ENCODE data around the gene ADCY6.

The ADCY6 gene

DNA sequence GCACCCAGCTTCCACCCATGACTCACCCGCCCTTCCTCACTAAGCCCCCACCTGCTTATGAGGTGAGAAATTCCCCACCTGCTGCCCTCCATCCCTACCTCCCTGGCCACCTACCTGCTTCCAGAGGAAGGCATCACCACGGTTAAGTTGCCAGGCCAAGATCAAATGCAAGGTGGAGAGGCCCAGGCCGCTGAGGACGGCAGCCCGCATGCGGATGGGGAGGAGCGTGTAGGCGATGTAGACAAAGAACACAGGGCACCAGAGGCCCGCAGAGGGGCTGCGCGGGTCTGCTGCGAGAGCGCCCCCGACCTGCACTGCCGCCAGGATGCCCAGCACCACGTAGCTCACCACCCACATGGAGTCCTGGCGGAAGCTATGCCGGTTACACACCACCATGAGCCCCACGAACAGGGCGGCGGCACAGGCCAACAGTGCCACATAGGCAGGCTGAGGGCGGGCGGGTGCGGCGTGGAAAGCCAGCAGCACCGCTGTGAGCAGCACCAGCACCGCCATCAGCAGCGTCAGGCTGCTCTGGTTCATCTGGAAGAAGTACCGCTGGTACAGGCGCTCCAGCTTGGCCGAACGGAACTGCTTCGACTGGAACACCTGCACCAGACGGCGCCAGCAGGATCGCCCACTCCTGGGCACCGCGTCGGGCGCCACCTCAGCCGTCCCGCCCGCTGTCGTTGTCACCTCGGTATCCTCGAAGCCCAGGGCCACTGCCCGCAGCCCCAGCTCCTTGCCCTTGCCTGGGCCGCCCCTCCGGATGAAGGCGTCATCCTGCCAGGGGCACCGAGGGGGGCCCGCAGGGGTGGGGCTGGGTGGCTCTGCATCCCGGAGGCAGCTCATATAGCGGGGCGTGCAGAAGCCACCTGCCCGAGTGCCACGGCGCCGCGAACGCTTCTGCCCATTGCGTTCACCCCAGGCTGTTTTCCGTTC, 6.2 kb downstream of the ADCY6 start:
- DNase-seq = no peak

DNA sequence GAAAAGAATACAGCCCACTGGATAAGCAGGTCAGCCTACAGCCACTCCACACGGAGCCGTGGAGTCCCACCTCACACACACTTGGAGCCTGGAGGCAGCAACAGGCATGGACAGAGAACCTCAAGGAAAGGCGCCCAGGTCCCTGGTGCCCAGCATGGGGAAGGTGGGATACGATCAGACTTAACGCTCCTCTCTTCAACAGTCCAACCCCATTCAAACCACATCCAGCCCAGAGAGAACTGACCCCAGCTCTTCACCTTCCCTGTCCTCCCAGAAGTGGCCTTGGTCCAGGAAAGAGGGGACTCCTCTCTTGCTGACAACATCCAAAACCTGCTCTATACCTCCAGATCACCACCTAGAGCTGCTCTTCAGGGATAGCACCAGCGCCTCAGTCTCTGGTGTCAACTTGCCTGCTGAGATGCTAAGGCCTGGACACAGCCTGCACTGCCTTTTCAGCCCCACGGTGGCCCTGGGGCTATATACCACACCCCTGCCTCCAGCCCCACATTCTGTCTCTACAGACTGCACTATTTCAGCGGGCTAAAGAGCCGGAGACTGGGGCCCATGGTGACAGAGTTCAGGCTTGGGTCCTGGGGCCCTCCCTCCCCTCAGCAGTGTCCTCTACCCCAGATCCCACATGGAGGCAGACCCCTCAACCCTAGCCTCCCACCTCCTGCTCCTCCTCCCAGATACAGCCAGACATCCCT, 7.0 kb downstream of the ADCY6 start:
- no peak for DNase-seq

DNA sequence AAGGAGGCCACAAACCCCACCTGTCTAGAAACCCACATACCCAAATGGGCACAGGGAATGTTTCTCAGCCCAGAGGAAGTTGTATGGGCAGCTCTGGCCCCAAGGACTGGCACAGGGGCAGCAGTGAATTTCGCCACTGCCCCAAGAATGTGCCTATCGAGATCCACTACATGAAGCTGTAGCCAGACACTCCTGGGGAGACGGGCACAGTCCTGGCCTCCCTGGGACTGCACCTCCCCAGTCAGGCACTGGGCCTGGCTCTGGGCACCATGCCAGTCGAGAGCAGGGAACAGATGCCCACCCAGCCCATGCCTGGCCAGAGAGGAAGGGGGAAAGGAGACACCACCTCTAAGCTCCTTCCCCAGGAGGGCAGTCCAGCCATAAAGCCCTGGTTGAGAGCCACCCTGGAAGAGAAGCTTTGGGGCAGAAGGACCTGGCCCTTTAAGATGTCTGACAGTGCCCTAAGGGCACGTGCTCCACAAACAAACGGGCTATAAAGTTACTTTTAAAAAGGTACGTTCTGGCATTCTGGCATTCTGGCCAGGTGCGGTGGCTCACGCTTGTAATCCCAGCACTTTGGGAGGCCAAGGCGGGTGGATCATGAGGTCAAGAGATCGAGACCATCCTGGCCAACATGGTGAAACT, 8.4 kb downstream of the ADCY6 start:
- no peak for DNase-seq

DNA sequence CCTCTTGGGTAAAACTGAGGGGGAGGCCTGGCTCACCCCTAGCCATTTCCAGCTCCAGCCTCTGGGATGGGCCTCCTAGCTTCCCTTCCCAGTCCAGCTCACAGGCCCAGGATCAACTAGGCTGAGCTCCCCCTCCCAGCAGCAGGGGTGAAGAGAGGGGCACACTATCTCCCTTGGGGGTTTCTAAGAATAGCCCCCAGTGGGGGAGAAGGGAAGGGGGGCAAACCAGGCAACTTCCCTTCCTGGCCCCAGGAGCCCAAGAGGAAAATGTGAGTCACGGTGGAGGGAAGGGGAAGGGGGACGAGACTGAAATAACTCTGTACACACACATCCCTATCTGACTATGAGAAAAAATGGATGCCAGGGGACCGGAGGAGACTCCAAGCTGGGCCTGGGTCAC, 9.0 kb downstream of the ADCY6 start:
- no peak for DNase-seq

DNA sequence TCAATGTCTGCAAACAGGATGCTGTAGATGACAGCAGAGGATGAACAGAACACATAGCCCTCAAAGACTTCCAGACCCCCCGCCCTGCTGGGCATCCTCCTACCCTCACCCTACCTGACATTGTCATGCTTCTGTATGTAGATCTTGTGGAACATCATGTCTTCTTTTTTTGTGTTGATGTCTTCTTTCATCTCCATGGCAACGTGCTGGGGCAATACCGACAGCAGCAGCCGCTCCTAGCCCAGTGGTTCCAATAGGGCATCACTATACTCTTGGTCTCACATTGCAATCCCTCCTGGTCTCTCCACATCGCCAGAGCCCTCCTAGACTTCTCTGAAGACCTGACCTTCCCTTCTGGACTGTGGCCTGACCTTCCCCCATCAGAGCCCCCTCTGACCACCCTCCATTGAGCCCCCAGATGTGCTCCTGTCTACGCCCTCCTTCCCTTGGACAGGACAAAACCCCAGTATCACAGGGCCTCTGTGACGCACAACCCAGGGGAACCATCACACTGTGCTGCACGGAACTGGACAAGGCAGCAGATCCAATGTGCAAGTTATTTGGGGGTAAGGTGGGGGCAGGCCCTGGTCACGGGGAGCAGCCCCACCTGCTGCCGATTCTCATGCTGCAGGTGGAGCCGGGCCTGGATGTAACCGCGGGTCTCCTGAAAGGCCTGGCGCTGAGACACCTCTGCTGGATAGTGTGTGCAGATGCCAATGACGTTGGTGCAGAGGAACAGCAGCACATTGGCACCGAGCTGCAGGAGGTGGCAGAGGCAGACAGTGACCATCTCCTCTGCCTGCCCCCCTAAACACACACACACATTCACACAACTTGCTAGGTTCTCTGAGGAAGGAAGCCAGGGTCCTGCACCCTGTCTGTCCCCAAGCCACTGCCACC, 11.1 kb downstream of the ADCY6 start:
- DNase-seq = no peak

DNA sequence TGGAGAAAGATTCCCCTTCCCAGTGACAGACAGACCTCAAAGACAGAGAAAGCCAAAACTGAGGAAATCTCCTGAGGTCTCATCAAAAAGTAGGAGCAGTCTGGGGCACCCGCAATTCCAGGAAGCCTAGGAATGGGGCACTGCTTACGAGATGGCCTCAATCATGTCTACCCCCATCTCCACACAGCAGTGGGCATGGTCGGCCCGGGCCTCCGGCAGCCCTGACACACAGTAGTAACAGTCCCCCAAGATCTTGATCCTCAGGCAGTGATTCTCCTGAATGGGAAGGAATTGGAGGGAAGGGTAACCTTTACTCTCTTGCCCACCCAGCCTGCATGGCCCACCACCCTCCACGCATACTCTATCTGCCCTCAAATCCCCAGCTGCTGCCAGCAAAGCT, 11.9 kb downstream of the ADCY6 start:
- no peak for DNase-seq

DNA sequence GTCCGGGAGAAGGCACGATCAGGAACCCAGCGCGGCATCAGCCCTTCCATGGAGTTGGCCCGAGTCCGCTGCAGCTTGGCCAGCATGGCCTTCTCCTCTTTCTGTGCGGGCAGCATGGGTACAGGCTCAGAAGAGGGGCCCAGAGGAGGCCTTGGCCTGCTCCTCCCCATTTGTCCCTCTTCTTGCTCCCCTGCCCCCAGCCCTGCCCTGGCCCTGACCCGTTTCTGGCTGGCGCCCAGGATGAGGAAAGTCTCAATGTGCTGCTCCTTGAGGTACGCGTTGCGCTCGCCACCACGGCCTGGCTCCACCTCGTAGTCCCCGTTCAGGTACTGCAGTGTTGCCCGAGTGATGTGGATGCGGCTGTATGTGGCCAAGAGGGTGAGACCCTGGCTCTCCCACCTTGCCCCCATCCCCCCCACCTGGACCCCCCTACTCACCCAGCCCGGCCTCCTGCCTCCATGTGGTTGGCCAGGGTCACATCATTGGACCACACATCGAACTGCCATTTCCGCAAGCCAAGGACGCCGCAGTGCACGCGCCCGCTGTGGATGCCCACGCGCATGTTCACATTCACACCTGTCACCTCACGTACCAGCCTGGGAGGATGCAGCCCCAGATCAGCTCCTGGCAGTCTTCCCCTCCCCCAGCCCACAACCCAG, 12.8 kb downstream of the ADCY6 start:
- DNase-seq = no peak

DNA sequence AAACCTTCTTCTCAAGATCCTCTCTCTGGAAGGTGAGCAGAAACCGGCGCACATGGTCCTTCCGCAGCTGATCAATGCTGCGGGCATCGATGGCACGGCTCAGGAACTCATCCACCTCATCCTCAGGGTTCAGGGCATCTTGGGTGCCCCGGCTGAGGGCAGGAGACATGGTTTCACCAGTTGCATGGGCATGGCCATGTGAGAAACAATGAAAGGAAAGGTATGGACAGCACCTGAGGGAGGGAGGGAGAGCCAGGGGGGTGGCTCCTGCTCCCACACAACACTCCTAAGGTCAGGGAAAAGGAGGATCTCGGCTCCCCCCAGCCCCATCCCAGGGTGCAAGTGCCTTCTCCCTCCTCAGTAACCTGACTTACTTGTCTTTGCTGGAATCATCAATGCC, 13.6 kb downstream of the ADCY6 start:
- no peak for DNase-seq

DNA sequence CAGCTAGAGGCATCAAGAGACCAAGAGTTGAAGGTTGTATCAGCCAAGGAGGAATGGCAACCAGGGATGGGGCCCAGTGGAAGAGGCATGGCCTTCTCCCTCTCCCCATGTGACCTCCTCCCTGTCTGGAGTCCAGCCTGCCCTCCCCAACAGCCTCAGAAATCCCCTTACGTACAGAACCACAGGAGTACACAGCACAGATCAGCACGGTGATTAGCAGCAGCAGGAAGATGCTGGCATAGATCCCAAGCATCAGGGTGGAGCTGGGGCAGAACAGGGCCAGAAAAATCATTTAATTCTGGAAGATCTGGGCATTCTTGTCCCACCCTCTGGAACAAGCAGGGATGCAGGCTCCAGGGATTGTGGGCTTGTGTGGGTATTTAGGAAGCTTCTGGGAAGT, 14.4 kb downstream of the ADCY6 start:
- DNase-seq = no peak

DNA sequence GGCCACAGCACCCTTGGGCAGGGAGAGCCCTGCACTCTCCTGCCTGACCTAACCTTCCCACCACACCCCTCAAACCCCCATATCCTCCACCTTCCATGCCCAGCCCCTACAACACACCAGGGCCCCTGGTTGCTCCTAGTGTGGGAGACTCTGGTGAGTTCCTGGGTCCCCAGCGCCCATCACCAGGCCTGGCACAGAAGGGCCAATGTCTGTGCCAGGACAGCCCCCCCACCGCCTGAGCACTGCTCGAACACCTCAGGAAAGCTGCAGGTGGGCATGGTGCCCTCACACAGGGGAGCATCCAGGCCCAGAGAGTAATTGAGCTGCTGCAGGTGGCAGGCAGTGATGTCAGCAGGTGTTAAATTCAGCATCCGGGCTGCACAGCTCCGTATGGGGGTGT, 15.2 kb downstream of the ADCY6 start:
- no peak for DNase-seq

DNA sequence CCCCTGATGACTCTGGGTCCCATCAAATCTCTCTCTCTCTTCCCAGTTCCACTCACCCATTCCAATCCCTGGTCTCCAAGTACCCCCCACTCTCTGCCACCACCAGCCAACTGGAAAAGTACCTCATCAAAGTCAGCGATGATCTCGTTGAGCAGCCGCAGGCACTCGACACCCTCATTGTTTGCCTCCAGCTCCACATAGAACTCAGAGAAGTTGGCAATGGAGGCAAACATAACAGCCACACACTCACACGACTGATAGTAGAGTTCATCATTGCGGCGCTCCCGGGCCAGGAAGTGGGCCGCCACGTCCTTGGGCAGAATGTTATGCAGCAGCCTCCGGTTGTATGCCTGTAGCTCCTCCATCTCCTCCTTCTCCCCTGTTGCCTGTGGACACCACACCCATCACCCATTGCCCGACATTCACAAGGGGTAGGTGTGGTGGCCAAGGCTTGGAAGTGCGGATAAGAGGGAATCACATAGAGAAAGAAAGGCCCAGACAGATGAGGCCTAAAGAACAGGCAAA, 17.2 kb downstream of the ADCY6 start:
- DNase-seq = no peak

DNA sequence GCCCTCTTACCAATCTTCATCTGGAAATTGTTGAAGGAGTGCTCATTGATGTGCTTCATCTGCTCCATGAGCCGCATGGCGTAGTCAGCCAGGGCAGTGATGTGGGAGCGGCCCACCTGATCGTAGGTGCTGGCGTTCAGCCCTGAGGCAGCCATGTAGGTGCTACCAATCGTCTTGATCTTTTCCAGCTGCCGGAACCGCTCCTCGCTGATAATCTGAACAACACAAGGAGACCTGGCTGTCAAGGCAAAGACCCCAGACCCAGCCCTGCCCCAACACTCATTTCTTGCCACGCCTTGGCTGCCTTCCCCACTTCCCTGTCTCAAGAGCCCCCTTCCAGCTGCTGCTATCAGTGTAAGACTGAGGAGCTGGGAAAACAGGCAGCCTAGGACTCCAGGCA, 18.1 kb downstream of the ADCY6 start:
- DNase-seq = no peak

DNA sequence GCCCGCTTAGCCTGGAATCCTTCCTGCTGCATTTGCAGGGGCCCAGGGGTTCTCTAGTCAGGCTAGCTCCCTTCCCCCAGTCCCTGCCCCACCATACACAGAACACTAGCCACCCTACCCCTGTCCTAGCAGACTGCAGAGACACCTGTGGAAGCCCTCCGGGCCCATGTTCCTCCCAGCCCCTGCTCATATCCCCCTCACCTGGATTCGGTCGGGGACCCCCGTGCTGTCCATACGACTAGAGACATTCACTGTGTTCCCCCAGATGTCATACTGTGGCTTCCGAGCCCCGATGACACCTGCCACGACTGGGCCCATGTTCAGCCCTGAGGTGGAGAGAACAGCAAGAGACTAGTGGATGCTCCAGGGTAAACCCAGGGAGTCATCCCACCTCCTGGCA, 20.2 kb downstream of the ADCY6 start:
- DNase-seq = no peak

DNA sequence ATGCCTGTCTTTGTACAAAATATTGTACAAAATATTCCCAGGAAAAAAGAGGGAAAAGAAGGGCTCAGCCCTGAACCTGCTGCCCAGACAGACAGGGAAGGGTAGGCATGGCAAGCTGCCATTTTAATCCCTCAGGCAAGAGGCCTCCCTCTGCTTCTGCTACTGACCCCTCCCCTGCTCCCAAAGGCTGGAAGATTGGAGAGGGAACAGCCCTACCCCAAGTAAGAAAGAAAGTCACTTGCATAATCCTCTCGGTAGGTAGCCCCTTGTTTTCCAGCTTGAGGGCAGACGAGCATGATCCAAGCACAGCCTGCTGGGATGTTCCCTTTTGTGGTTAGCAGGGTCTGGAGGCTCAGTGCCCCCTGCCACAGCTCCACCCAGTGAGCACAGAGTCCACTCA, 20.7 kb downstream of the ADCY6 start:
- no peak for DNase-seq

DNA sequence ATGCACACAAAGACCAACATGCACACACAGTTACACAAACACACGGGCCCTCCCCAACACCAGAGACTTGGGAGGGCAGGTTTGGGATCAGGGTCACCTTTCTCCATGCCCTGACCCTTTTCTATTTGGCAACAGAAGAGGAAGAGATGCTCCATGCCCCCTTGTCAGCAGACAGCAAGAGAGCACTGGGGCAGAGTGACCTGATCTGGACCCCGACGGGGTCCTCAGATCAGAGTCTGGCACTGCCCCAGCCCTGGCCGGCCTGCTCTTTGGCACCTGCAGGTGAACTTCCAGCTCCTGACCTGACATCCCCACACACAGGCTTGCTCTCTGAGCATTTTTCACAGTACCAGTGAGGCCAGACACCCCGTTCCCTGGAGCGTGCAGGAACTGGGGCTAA, 21.4 kb downstream of the ADCY6 start:
- DNase-seq = no peak

DNA sequence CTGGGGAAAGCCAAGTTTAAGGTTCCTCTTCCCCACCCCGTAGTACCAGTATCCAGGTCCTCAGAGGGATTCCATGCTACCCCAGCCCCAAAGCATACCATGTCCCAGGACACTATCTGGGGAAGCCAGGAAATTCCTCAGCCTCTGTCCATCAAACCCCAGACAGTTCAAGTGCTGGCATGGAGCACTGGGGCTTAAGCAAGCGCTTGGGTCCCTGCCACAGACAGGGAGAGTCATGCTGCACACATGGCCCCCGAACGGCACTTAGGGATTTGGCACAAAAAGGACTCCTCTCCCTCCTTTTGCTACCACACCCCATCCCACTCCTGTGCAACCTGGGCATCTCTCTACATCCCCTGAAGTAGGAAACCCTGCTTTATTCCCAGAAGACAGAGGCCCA, 21.8 kb downstream of the ADCY6 start:
- no peak for DNase-seq

DNA sequence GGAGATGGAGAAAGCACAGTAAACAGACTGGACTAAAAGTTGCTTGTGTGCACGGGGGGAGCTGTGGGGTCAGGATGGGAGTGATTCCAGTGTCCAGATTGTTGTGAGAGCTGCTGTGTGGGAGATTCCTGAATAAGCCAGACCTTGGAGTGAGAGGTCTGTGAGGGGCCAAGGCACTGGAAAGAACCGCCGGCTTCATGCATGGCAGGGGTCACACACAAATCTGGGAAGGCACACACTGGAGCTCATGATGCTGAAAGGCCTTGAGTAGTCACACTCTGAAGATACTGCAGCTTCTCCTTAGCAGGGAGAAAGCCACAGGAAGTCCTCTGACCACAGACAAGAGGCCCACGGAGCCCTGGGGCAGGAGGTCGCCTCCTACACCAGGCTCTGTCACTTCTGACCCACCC, 23.1 kb downstream of the ADCY6 start:
- DNase-seq = no peak

DNA sequence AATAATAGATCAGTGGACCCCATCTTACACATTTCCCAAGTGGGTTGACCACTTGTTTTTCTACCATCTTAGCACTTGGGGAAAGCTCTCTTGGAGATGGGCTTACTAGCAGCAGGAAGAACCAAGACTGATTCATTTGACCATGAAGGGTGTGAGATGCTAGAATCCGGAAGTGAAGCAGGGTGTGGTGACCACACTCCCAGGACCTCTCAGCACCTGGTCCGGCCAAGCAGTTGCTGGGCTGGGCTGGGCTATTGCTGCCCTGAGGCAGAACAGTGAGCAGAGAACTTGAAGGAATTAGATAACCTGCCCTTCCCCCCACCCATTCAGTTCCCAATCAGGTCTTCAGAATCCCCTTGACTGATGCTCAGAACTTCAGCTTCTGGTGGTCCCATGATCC, 24.4 kb downstream of the ADCY6 start:
- DNase-seq = no peak

DNA sequence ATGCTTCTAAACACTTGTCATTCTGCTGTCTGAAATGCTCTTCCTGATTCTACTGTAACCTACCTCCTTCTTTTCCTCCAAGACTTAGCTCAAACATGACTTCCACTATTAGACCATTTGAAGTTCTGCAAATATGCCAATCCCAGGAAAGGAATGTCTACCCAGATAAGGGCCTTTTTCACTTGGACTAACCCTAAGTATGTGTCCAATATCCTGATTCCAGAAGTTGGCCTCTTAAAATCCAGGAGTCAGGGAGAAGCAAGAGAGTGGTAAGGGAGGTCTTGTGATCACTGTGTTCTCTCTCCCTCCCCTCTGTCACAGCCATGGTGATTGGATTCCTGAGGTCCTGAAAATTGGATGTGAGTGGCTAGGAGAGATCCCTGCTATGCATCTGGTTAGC, 30.2 kb downstream of the ADCY6 start:
- no peak for DNase-seq

DNA sequence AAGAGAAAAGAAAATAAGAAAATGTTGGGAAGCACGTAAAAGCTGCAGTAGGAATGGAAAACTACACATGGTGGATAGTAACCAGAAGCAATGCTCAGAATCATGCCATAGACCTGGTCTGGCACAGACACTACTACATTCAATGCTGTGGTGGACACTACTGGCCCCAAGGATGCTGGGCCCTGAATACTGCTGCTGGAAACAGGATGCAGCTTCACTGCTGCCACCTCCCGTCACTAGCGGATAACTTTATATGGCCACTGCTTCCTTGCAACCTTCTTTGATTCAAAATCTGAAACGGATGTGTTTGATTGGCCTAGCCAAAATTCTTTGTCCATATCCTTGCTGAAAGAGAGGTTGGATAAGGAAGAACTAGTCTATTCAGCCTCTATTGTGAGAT, 30.7 kb downstream of the ADCY6 start:
- no peak for DNase-seq

DNA sequence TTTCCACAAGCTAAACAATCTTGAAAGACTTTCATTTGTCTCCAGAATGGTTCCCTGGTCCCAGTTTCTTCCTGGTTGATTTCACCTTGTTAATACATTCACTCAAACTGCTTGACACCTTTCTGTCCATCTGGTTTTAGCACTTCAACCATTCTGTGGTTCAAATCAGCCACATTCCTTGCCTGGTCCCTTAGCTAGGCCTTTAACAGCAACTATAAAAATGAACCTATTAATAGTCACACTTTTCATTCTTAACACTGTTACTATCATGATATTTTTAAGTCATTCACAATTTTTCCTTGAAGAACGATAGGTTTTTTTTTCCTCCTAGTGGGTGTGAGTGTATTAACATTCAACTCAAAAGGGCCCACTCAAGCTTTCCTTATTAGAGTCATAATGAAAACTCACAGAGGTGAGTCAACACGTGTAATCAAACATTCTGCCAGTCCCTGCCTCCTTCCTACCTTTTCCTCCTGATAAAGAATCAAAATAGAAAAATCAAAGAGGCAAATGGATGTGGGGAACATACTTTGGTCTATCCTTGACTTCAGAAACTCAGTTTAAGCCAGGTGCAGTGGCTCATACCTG, 38.0 kb downstream of the ADCY6 start:
- no peak for DNase-seq

DNA sequence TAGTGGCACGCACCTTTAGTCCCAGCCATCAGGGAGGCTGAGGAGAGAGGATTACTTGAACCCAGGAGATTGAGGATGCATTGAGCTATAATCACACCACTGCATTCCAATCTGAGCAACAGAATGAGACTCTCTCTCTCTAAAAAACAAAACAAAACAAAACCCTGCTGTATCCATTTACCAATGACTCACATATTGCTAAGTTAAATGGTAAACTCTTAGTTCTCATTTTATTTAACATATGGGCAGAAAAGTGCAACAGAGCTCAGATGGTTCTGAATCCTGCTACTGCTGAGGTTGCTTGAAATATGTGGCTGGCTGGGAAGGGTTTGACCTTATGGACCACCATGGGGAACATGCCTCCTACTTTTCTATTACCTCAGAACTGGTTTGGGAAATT, 38.7 kb downstream of the ADCY6 start:
- no peak for DNase-seq
